ENCODE results near the gene TIRAP.
A peak's percentile ranks its signal among the peaks of the same experiment; 100 is the strongest.

TIRAP gene

DNA sequence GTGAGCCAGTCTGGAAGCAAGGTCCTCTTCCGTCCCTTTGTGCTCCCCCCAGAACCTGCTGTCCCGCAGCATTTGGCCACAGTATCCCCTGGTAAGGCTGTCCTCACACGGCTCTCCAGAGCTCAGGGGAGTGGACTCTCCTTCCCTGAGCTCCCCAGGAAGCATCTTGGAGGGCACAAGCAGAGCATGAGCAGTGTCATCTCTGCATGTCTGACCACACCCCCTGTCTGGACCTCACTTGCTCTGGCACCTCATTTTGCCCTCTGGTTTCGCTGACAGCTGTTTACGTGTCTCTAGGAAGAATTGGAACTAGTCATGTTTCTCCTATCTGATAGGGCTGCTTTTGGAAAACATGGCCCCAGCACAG lies 36.5 kb downstream of the TIRAP start:
- TF ChIP-seq POLR2A (IDR thresholded peaks at IDR 0.05; ENCODE audit: low read length): no peak
- no peak for TF ChIP-seq GATA1 (IDR thresholded peaks at IDR 0.05; ENCODE audit: low read depth, low read length)
- DNase-seq: no peak

DNA sequence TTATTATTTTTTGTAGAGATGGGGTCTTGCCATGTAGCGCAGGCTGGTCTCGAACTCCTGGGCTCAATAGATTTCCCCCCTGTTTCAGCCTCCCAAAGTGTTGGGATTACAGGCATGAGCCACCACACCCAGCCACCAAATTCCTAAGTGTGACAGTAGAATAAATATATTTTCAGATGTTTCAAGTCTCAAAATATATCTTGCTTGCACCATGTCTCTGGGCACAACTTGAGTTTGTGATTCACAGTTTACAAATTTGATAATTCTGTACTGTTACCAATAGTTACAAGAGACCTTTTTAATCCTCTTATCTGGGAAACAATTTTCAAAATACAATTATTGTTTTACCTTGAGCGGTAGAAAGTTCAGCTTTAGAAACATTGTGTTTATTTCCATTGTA lies 40.1 kb downstream of the TIRAP start:
- no peak for DNase-seq
- TF ChIP-seq GATA1 (IDR thresholded peaks at IDR 0.05; ENCODE audit: low read depth, low read length): no peak
- no peak for TF ChIP-seq POLR2A (IDR thresholded peaks at IDR 0.05; ENCODE audit: low read length)

DNA sequence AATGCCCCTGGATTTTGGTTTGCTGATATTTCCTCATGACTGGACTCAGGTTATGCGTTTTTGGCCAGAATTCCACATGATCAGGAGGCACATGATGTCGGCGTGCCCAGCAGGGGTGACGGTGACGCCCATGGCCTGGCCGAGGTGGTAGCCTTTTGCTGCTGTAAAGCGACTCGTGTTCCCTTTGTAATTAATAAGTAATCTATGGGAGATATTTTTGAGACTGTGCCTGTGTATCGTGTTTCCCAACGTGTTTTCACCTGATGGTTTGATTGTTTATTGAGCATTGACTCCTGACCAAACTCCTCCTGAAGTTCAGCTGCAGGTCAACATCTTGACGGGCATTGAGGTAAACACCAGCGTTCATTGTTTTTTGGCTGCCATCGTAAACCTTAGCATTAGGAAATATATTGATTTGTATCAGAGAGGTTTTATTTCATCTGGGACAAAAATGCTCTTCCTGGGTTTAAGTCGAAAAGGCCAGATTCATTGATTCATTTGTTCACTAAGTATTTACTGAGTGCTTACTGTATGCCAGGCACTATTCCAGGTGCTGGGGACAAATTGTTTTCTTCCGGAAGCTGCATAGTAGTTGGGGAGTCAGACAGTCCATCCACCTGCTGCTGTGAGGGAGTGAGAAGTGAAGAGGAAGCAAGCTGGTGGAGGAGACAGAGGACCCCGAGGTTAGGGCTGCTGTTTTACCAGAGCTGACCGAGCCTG lies 44.5 kb downstream of the TIRAP start:
- TF ChIP-seq POLR2A (IDR thresholded peaks at IDR 0.05; ENCODE audit: low read length): no peak
- no peak for TF ChIP-seq GATA1 (IDR thresholded peaks at IDR 0.05; ENCODE audit: low read depth, low read length)
- DNase-seq: no peak

DNA sequence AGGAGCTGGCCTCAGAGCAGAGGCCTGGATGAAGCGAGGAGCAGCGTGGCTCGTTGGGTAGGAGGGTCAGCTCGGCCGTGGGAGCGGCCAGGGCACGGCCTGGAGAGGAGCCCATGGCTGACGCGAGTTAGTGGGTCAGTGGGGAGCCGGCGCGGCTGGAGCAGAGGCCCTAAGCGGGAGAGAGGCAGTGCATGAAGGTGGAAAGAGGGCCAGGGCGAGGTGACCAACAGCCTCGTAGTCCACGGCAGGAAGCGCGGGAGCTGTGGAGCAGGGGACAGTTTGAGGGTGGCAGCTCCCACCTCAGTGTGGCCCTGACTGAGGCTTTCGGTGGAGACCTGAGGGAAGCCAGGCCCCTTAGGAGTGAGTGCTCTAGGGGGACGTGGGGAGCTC lies 45.1 kb downstream of the TIRAP start:
- TF ChIP-seq POLR2A (IDR thresholded peaks at IDR 0.05; ENCODE audit: low read length) (no peak), GATA1 (IDR thresholded peaks at IDR 0.05; ENCODE audit: low read depth, low read length) (no peak)
- no peak for DNase-seq

DNA sequence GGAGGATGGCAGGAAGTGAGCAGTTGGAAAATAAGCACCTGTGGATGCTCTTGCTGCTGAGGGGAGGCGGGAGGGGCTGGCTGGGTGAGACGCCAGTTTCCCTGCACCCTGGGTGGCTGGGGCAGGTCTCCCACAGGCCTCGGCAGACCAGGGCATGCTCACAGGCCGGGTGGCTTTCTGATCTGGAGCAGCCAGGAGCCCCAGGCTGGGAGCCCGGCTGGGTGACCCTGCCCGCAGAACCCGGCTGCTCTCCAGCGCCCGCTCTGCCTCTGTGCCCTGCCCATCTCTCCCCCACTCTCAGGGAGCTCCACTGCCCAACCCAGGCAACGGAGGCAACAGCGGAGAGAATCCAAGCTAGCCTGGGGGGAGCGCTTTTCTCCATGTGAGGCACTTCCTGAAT lies 45.6 kb downstream of the TIRAP start:
- no peak for TF ChIP-seq GATA1 (IDR thresholded peaks at IDR 0.05; ENCODE audit: low read depth, low read length)
- TF ChIP-seq POLR2A (IDR thresholded peaks at IDR 0.05; ENCODE audit: low read length): no peak
- no peak for DNase-seq

DNA sequence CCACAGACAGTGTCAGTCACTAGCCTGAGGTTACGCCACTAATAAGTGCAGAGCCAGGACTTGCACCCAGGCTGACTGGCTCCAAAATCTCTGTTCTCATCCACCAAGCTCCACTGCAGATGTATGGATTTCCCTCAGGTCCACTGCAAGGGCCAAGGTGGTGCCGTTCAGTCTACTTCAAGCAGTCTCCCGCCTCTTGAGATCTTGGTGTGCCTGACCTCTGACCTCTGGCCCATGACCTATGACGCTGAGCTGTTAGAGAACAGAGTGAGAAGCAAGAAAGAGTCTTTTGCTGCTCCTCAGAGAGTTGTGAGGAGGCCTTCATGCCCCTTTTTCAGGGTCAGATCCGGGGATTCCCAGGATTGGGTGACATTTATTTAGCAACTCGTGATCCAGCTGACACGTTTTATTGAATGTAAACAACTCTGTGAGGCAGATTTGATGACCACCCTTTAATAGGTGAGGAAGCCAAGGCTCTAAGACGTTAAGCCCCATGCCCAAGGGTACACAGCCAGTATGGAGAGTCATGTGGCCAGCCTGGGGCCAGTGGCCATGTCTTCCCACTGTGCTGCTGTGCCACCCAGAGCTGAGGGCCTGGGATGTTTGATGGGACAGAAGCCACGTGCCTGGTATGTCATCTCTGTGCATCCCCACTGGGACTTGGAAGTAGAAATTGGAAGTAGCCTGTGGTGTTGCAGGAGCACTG lies 46.2 kb downstream of the TIRAP start:
- no peak for TF ChIP-seq GATA1 (IDR thresholded peaks at IDR 0.05; ENCODE audit: low read depth, low read length)
- TF ChIP-seq POLR2A (IDR thresholded peaks at IDR 0.05; ENCODE audit: low read length): no peak
- no peak for DNase-seq

DNA sequence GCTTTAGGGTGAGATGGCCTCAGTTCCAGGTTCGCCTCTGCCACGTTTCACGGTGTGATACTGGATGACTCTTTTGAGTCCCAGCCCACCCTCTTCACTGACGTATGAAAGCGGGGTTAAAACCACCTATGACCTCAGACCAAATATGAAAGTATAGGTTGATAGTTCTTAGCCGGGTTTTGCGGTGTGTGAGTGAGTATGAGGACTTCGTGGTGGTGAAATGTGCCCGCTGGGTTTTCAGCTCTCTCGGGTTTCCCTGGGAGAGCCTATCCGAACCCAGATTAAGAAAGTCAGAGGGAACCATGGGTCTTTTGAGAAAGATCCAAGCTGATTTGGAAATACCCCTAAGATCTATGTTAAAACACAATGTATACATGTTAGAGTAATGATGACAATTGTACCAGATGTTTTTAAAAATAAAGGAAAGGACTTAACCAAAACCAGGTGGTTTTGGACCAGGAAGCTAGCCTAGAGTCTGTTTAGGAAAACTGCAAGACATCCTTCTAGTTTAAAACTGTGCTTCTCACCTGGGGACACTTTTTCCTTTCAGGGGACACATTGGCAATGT lies 46.8 kb downstream of the TIRAP start:
- no peak for DNase-seq
- TF ChIP-seq GATA1 (IDR thresholded peaks at IDR 0.05; ENCODE audit: low read depth, low read length): no peak
- TF ChIP-seq POLR2A (IDR thresholded peaks at IDR 0.05; ENCODE audit: low read length): no peak

DNA sequence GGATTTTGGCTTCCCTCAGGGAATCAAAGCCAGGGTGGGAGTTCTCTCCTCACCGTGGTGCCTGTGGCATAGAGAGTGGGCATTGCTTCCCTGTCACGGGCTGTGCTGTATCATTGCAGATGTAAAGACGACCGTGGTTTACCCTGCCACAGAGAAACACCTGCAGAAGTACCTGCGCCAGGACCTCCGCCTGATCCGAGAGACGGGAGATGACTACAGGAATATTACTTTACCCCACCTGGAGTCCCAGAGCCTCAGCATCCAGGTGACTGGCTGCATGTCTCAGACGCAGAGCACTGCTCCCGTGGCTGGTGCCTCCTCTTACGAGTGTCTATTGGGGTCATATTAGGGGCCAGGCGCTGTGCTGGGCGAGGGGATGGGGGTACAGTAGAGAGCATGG lies 48.4 kb downstream of the TIRAP start:
- no peak for DNase-seq
- TF ChIP-seq GATA1 (IDR thresholded peaks at IDR 0.05; ENCODE audit: low read depth, low read length): no peak
- TF ChIP-seq POLR2A (IDR thresholded peaks at IDR 0.05; ENCODE audit: low read length): no peak

DNA sequence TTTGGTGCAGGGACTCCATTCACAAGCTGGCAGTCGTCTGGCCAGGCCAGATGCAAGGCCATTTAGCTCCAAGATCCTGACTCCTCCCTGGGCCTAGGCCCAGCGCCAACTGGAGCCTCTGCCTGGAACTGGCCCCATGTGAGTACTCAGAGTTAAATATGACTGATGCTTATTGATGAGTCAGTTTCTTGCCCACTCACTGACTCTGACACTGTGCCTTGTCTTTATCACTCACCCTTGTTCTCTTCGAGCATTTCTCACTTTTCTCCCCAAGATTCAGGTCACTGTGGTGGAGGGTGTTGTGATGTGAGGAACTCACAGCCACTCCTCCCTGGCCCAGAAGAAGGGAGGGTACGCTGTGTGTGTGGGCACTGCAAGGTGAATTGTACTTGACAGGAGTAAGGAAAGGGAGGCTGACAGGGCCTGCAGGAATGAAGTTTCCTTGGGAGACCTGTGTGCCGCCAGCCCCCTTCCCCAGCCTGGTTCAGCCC lies 49.4 kb downstream of the TIRAP start:
- no peak for TF ChIP-seq POLR2A (IDR thresholded peaks at IDR 0.05; ENCODE audit: low read length)
- TF ChIP-seq GATA1 (IDR thresholded peaks at IDR 0.05; ENCODE audit: low read depth, low read length): no peak
- peak; percentile 63 to 82 for DNase-seq

DNA sequence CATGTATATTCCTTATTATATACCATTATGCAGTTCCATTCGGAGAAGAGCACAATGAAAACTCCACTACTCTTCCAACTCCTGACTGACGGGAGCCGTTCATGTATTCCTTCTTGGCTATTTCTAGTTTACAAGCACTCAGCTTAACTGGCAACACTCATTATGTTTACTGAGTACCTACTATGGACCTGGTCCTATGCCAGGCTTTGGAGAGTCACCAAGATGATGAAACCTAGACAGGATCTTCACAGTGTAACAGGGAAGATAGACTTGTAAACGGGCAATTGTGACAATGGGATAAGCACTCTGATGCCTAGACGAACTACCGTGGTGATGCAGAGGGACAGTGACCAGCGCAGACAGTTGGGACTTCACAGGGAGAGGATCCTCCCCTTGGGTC lies 50.2 kb downstream of the TIRAP start:
- peak in 1 of 2 experiments; percentile 55 for DNase-seq
- no peak for TF ChIP-seq GATA1 (IDR thresholded peaks at IDR 0.05; ENCODE audit: low read depth, low read length)
- no peak for TF ChIP-seq POLR2A (IDR thresholded peaks at IDR 0.05; ENCODE audit: low read length)

DNA sequence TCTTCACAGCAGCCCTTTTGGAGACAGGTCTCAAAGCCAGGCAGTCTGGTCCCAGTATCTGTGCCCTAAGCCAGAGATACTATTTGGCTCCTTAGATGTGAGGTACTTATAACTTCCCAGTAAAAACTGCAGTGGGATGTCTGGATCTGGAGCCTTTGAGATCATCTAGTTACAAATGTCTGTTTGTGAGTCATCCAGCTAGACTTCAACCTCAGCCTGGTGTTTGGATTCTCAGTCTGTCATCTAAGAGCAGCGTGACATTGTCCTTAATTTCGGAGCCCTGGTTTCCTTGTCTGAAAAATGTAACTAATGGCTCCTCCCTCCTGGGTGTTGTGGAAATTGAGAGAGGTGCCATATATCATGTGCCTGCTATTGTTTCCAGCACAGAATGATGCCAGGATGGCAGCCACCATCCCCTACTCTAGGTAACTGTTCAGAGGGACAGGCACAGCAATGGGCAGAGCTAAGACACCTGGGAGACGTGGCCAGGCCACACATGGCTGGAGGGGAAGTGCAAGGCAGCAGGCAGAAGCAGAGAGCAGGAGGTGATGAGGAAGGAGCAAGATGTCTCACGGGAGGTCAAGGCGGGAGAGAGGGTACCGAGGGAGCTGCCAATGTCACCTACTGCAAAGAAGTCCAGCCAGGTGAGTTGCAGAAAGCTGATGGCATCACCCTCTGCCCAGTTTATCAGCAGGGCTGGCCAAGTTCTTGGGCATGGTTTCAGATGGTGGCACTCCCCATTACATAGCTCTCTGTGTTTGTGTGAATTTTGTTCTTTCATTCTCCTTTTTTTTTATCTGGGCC lies 52.0 kb downstream of the TIRAP start:
- TF ChIP-seq GATA1 (IDR thresholded peaks at IDR 0.05; ENCODE audit: low read depth, low read length) (no peak), POLR2A (IDR thresholded peaks at IDR 0.05; ENCODE audit: low read length) (no peak)
- no peak for DNase-seq

DNA sequence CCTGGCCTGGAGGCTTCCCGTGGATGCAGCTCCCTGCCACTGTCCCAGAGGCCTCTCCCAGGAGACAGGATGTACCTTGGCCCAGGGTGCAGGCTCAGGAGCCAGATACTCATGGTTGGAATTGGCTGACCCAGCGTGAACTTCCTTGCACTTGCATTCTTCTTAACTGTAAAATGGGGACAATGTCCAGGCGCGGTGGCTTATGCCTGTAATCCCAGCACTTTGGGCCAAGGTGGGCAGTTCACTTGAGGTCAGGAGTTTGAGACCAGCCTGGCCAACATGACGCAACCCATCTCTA lies 52.5 kb downstream of the TIRAP start:
- DNase-seq: no peak
- TF ChIP-seq POLR2A (IDR thresholded peaks at IDR 0.05; ENCODE audit: low read length): no peak
- no peak for TF ChIP-seq GATA1 (IDR thresholded peaks at IDR 0.05; ENCODE audit: low read depth, low read length)

DNA sequence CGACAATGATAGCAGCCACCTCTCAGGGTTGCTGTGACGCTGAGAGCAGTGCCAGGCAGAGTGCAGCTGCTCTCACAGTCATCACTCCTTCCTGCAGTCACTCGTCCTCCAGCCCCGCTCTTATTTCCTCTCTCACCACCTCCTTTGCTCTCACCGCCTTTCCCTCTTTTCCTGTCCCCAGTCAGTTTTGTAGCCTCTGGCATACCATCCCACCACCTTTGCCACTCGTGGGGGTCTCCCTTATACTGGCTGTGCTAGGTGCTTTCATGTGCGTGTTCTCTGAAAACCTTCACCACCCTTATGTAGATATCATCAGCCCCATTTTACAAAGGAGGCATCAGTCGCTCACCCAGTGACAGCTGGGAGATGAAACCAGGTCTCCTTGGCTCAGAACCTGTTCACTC lies 53.2 kb downstream of the TIRAP start:
- DNase-seq: no peak
- TF ChIP-seq POLR2A (IDR thresholded peaks at IDR 0.05; ENCODE audit: low read length) (no peak), GATA1 (IDR thresholded peaks at IDR 0.05; ENCODE audit: low read depth, low read length) (no peak)

DNA sequence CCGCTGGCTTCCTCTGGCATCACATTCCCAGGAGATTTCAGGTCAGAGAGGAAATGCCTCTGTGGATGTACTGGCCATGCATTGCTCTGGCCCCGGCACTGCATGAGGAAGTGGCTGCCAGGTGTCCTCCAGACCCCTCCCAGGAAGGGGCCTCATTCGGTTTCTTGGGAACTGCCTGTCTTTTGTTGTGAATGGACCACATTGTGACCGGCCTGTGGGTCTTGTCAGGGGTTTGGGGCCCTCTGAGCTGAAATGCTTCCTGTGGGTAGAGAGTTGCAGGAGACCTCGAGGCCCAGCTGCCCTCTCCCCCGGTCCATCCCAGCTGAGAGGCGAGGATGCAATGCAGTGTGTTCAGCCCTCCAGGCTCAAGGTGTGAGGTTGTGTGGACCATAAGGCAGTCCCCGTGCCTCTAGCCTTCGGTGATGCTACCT lies 53.8 kb downstream of the TIRAP start:
- TF ChIP-seq GATA1 (IDR thresholded peaks at IDR 0.05; ENCODE audit: low read depth, low read length) (no peak), POLR2A (IDR thresholded peaks at IDR 0.05; ENCODE audit: low read length) (no peak)
- DNase-seq: no peak
